Endothelial cell (in vitro differentiated cells): ENCODE measurements around the gene TMEM52B. TPM values are rescaled to one million over a fixed set of nuclear protein-coding genes. Genes with fewer than 3 reads are reported as not detected.
"Not testable (repeated sequence)": the region's sequence is repeated elsewhere in the genome, so short reads cannot be mapped to it uniquely, and the experiment has no call there.

Experiments used
- DNase-seq: peaks from one replicate; pipeline ENCODE4 v3.0.0; 2021; ENCODE audit warnings: low spot score
- H3K27ac Mint-ChIP-seq: one replicate; pipeline ENCODE4 v1.8.0; 2021; ENCODE audit warnings: mixed read lengths, inconsistent platforms; ENCODE audit not compliant: unreplicated experiment
- H3K27me3 Mint-ChIP-seq: one replicate; pipeline ENCODE4 v1.8.0; 2021; ENCODE audit warnings: mild to moderate bottlenecking, moderate library complexity, mixed read lengths, inconsistent platforms; ENCODE audit not compliant: unreplicated experiment
- H3K36me3 Mint-ChIP-seq: one replicate; pipeline ENCODE4 v1.8.0; 2021; ENCODE audit warnings: mild to moderate bottlenecking, low read depth, mixed read lengths, inconsistent platforms; ENCODE audit not compliant: unreplicated experiment
- H3K4me1 Mint-ChIP-seq: one replicate; pipeline ENCODE4 v1.8.0; 2021; ENCODE audit warnings: mild to moderate bottlenecking, mixed read lengths, inconsistent platforms; ENCODE audit not compliant: unreplicated experiment
- H3K4me3 Mint-ChIP-seq: one replicate; pipeline ENCODE4 v1.8.0; 2021; ENCODE audit warnings: mild to moderate bottlenecking, mixed read lengths, inconsistent platforms; ENCODE audit not compliant: unreplicated experiment
- H3K9me3 Mint-ChIP-seq: one replicate; pipeline ENCODE4 v1.8.0; 2021; ENCODE audit warnings: mixed read lengths, inconsistent platforms; ENCODE audit not compliant: unreplicated experiment
- total RNA-seq: library from RNA; stranded (reverse); fragmentation: NEBNext Ultra II Directional; extraction: Animal tissue kit (Norgen Biotek cat#: 25700); gene quantifications from one replicate; pipeline ENCODE4 v1.2.1, GENCODE V29; 2021; ENCODE audit not compliant: unreplicated experiment
- TF ChIP-seq, protein P1 (sequence below): fragments of 200-600 bp; sonication (generic); IDR thresholded peaks from one replicate; pipeline ENCODE4 v1.5.0; 2021; ENCODE audit warnings: antibody characterized with exemption; ENCODE audit not compliant: unreplicated experiment

The TMEM52B gene
- total RNA-seq, 1 donor from 2014 or later = not detected

DNA sequence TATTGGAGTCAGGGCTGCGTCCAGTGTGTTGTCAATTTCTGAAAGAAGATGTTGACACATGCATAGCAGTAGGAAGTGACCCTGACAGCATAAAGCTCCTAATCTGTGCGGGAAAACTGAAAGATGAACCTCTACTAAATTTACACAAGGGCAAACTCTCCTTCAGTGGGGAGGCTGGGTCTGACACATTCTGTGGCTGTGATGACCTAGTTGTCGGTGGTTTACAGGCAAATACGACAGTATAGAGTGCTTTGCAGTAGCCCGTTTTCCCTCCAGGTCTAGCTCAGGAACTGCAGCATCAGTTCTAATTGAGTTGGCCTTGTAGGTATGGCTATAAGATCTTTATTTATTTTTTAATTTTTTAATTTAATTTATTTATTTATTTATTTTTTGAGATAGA lies 19.0 kb downstream of the TMEM52B start:
- H3K27ac Mint-ChIP-seq = no peak overlapping the region
- H3K4me3 Mint-ChIP-seq = no peak overlapping the region
- peaks cover 3% of the 10 kb centered on the region for H3K27me3 Mint-ChIP-seq
- no peaks in the 10 kb centered on the region for H3K9me3 Mint-ChIP-seq
- TF ChIP-seq, protein P1, sequence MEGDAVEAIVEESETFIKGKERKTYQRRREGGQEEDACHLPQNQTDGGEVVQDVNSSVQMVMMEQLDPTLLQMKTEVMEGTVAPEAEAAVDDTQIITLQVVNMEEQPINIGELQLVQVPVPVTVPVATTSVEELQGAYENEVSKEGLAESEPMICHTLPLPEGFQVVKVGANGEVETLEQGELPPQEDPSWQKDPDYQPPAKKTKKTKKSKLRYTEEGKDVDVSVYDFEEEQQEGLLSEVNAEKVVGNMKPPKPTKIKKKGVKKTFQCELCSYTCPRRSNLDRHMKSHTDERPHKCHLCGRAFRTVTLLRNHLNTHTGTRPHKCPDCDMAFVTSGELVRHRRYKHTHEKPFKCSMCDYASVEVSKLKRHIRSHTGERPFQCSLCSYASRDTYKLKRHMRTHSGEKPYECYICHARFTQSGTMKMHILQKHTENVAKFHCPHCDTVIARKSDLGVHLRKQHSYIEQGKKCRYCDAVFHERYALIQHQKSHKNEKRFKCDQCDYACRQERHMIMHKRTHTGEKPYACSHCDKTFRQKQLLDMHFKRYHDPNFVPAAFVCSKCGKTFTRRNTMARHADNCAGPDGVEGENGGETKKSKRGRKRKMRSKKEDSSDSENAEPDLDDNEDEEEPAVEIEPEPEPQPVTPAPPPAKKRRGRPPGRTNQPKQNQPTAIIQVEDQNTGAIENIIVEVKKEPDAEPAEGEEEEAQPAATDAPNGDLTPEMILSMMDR = no peak
- no peak for DNase-seq
- H3K36me3 Mint-ChIP-seq = no peaks in the 10 kb centered on the region
- peaks cover 7% of the 10 kb centered on the region for H3K4me1 Mint-ChIP-seq

- H3K27ac Mint-ChIP-seq = peak overlapping the region; percentile 98
These were observed 25.7 kb downstream of the TMEM52B start for GRCh38 chr12:10204495-10204894.

DNA sequence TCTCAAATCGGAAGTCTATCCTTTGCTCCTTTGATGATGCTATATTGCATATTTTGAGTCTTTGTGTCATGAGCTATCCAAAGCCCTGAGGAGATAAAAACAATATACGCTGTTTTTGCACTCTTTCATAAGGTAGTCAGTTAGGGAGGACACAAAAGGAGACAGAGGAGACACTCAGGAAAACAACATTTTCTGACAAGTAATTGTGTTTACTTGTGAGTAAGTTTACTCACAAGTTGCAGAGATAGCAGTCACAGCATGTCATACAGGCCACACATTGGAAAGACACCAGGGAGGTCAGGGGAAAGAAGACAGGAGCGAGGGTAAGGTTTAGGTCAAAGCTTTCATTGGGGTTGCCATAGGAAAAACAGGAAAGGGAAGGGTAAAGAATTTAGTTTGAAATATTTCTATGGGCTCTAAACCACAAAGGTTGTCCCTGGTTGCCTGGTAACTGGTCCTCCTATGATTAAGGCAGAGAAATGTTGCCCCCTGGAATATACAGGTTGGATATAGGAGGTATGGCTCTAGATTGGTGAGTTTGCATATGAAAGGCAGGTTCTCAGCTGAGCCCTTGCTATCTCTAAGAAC lies 26.5 kb downstream of the TMEM52B start:
- no peaks in the 10 kb centered on the region for H3K36me3 Mint-ChIP-seq
- H3K9me3 Mint-ChIP-seq = no peaks in the 10 kb centered on the region
- DNase-seq = no peak
- H3K4me3 Mint-ChIP-seq = no peak overlapping the region
- H3K27ac Mint-ChIP-seq = peak overlapping the region; percentile 98
- H3K4me1 Mint-ChIP-seq = peaks cover 35% of the 10 kb centered on the region
- TF ChIP-seq, protein P1 = no peak
- peaks cover 1% of the 10 kb centered on the region for H3K27me3 Mint-ChIP-seq

More at GRCh38 chr12:10204495-10204894, 25.7 kb downstream of the TMEM52B start:
- H3K9me3 Mint-ChIP-seq, DNase-seq, H3K27me3 Mint-ChIP-seq, H3K36me3 Mint-ChIP-seq, H3K4me3 Mint-ChIP-seq: not testable (repeated sequence)
- H3K4me1 Mint-ChIP-seq = peaks cover 35% of the 10 kb centered on the region

DNA sequence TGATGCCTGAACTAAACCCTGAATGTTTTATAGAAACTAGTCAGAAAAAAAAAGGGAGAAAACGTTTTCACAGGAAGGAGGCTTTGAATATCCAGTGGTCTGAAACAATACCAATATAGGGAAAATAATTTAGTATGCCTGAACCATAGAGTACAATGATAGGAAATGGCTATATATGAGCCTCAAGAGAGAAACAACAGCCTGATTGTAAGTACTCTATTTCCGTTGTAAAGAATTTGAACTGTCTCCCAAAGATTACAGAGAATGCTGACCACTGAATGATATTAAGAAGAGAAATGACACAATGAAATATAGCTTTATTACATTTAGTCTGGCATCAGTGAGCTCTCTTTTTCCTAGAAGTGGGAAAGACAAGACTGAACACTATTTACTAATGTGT lies 28.3 kb downstream of the TMEM52B start:
- Mint-ChIP-seq H3K27me3 (peaks cover 2% of the 10 kb centered on the region), H3K4me1 (peaks cover 38% of the 10 kb centered on the region), H3K4me3 (no peak overlapping the region), H3K27ac (peak overlapping the region; percentile 98), H3K36me3 (no peaks in the 10 kb centered on the region), H3K9me3 (no peaks in the 10 kb centered on the region)
- no peak for DNase-seq
- TF ChIP-seq, protein P1 = no peak

GRCh38 chr12:10210225-10210624 lies 31.4 kb downstream of the TMEM52B start:
- no peak overlapping the region for H3K27ac Mint-ChIP-seq
- no peaks in the 10 kb centered on the region for H3K9me3 Mint-ChIP-seq
- peaks cover 41% of the 10 kb centered on the region for H3K4me1 Mint-ChIP-seq

More at GRCh38 chr12:10210225-10210624, 31.4 kb downstream of the TMEM52B start:
- Mint-ChIP-seq H3K36me3 (peaks cover 3% of the 10 kb centered on the region), H3K4me3 (no peak overlapping the region), H3K27me3 (peaks cover 10% of the 10 kb centered on the region)
- no peak for DNase-seq
- TF ChIP-seq, protein P1 = no peak
